ENCODE measurements around the gene MAP3K7CL. TPM values are rescaled to one million over a fixed set of nuclear protein-coding genes. Genes with fewer than 3 reads are reported as not detected.

The MAP3K7CL gene
- total RNA-seq, 4 donors from 2014 or later = 4.9 to 17.3 (median 6.6) TPM

DNA sequence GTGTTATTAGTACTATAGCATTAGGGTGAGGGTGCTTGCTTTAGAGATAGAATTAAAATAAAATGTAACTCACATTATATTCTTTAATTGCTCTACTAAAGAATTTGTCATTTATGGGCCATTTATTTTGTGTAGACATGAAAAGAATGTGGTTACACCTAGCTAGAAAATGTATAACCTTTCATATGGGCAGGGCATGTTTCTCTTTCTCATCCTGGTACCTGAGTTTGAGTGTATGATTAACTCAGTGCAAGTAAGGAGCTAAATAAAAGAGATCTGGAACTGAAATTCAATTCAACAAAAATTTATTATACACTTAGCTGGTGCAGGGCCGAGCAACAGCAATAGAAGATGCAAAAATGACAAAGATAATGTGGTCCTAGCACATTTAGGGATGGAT is 47.4 kb downstream of the MAP3K7CL start:
- H3K9me3 ChIP-seq = no peaks in the 10 kb centered on the region
- peaks cover 0 to 16% (median 6%) of the 10 kb centered on the region in 4 donors for H3K4me1 ChIP-seq
- H3K27ac ChIP-seq = peak overlapping the region in 2 of 4 donors; percentile 43 to 65
- H3K27me3 ChIP-seq = no peaks in the 10 kb centered on the region
- TF ChIP-seq, protein P1, sequence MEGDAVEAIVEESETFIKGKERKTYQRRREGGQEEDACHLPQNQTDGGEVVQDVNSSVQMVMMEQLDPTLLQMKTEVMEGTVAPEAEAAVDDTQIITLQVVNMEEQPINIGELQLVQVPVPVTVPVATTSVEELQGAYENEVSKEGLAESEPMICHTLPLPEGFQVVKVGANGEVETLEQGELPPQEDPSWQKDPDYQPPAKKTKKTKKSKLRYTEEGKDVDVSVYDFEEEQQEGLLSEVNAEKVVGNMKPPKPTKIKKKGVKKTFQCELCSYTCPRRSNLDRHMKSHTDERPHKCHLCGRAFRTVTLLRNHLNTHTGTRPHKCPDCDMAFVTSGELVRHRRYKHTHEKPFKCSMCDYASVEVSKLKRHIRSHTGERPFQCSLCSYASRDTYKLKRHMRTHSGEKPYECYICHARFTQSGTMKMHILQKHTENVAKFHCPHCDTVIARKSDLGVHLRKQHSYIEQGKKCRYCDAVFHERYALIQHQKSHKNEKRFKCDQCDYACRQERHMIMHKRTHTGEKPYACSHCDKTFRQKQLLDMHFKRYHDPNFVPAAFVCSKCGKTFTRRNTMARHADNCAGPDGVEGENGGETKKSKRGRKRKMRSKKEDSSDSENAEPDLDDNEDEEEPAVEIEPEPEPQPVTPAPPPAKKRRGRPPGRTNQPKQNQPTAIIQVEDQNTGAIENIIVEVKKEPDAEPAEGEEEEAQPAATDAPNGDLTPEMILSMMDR (IDR thresholded peaks at IDR 0.05) = no peak
- no peak for TF ChIP-seq POLR2A (IDR thresholded peaks at IDR 0.05)
- H3K36me3 ChIP-seq = no peaks in the 10 kb centered on the region
- no peak overlapping the region for H3K4me3 ChIP-seq
- DNase-seq = no peak

DNA sequence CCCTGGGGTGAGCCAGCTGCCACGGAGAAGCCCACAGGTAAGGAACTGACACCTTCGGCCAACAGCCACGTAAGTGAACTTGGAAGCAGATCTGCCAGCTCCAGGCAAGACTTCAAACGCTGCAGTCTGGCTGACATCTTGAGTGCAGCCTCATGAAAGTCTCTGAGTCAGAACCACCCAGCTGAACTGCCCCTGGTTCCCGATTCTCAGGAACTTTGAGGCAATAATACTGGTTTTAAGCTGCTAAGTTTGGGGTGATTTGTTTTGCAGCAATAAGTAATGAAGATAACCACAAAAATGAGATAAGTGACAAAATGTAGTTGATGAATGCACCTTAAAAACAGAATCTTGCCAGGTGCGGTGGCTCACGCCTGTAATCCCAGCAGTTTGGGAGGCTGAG is 48.5 kb downstream of the MAP3K7CL start:
- H3K4me1 ChIP-seq = peaks cover 0 to 28% (median 8%) of the 10 kb centered on the region in 4 donors
- TF ChIP-seq, protein P1 (IDR thresholded peaks at IDR 0.05) = no peak
- TF ChIP-seq POLR2A (IDR thresholded peaks at IDR 0.05) = no peak
- H3K27me3 ChIP-seq = no peaks in the 10 kb centered on the region
- H3K36me3 ChIP-seq = no peaks in the 10 kb centered on the region
- no peaks in the 10 kb centered on the region for H3K9me3 ChIP-seq
- no peak for DNase-seq
- peak overlapping the region in 3 of 4 donors; percentile 35 to 65 (median 43) for H3K27ac ChIP-seq
- no peak overlapping the region for H3K4me3 ChIP-seq

DNA sequence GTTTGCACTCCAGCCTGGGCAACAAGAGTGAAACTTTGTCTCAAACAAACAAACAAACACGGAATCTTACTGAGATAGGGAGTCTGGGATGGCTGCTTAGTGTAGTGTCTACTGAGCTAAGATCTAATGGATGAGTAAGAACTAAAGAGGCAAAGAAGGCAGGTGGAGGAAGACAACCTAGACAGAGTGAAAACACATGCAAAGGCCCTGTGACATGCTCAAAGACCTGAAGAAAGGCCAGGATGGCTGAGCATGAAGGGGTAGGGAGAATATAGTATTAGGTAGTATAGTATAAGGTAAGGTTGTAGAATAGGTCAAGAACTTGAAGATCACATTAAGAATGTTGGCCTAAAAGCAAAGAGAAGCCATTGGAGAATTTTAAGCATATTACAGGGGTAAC is 49.1 kb downstream of the MAP3K7CL start:
- no peaks in the 10 kb centered on the region for H3K36me3 ChIP-seq
- TF ChIP-seq, protein P1 (IDR thresholded peaks at IDR 0.05) = no peak
- H3K27ac ChIP-seq = peak overlapping the region in 1 of 4 donors; percentile 65
- no peak overlapping the region for H3K4me3 ChIP-seq
- H3K9me3 ChIP-seq = no peaks in the 10 kb centered on the region
- no peaks in the 10 kb centered on the region for H3K27me3 ChIP-seq
- DNase-seq = no peak
- peaks cover 0 to 29% (median 8%) of the 10 kb centered on the region in 4 donors for H3K4me1 ChIP-seq

DNA sequence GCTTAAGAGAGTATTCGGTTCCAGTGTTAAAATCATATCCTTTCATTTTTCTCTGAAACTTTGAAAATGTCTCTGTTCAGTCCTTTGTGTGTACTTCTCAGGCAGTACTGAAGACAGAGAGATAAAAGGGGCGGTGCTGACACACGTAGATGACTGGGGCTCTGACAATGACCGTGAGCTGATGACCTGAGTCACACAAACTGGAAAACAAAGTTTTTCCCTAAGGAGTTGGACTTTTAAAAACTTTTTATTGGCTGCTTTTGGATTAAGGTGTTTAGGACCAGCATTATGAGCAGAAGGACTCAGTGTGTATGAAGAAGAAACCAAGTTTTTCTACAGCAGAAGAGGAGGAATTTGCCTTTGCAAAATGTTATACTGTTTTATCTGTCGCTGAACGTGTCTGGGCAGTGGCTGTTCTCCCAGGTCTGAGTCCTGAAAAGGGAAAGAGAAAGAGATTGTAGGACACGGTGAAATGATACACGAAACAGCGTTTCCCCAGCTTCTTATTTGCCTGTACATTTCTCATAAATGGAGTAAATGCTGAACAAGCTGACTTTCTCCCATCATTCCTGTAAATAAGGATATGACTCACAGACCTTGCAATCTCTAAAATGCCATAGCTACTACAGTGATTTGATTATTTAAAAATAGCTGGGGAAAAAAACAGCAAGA is 51.5 kb downstream of the MAP3K7CL start:
- no peaks in the 10 kb centered on the region for H3K27me3 ChIP-seq
- H3K4me1 ChIP-seq = peaks cover 0 to 27% (median 8%) of the 10 kb centered on the region in 4 donors
- peak in 1 of 3 donors; percentile 70 for DNase-seq
- TF ChIP-seq, protein P1 (IDR thresholded peaks at IDR 0.05) = no peak
- no peak for TF ChIP-seq POLR2A (IDR thresholded peaks at IDR 0.05)
- no peaks in the 10 kb centered on the region for H3K9me3 ChIP-seq
- peak overlapping the region in 3 of 4 donors; percentile 7 to 40 (median 32) for H3K4me3 ChIP-seq
- H3K27ac ChIP-seq = peak overlapping the region; percentile 48 to 81 (median 71)
- no peaks in the 10 kb centered on the region for H3K36me3 ChIP-seq

DNA sequence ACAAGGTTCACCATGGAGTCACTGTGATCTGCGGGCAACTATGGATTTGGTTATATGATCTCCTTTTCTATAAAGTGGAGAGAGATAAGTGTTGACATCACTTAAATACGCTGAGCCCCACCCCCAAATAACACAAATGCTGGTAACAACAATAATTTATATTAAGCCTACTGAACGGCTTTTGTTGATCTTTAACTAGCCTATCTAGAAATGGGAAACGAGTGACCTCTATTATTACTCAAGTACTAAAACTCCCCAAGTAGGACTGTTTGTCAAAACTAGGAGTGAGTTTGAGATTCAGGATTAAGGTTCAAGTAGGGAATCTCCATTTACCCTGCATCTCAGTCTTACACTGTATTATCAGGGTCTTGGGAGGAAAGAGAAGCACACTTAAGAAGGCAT is 52.2 kb downstream of the MAP3K7CL start:
- no peaks in the 10 kb centered on the region for H3K27me3 ChIP-seq
- H3K36me3 ChIP-seq = no peaks in the 10 kb centered on the region
- no peak for DNase-seq
- H3K27ac ChIP-seq = peak overlapping the region in 3 of 4 donors; percentile 63 to 81 (median 79)
- H3K9me3 ChIP-seq = no peaks in the 10 kb centered on the region
- TF ChIP-seq, protein P1 (IDR thresholded peaks at IDR 0.05) = no peak
- peak overlapping the region in 1 of 4 donors; percentile 40 for H3K4me3 ChIP-seq
- H3K4me1 ChIP-seq = peaks cover 0 to 32% (median 8%) of the 10 kb centered on the region in 4 donors

Data from Peyer's patch (tissue), 4 donors.